Fibroblast of lung (primary cell): ENCODE data around the gene NPSR1. TPM values are rescaled to one million over a fixed set of nuclear protein-coding genes. Genes with fewer than 3 reads are reported as not detected.

ENCODE experiments used
- DNase-seq, 2 donors: peaks; one replicate each; pipeline versions ENCODE4 v3.0.0 to v3.0.0-alpha.2; 2010; ENCODE audit warnings: low read depth in 2 of 2
- H2AFZ ChIP-seq: 2 replicates; pipeline ENCODE4 v1.5.1; 2012; ENCODE audit warnings: low read length, control low read depth, inconsistent platforms
- H3K27ac ChIP-seq: 2 replicates; pipeline ENCODE4 v1.5.1; 2011; ENCODE audit warnings: low read length, control low read depth; ENCODE audit not compliant: insufficient read depth
- H3K27me3 ChIP-seq: 2 replicates; pipeline ENCODE4 v1.5.1; 2011; ENCODE audit warnings: mild to moderate bottlenecking, low read length; ENCODE audit not compliant: control insufficient read depth, insufficient read depth
- H3K36me3 ChIP-seq: 2 replicates; pipeline ENCODE4 v1.5.1; 2011; ENCODE audit warnings: low read length; ENCODE audit not compliant: control insufficient read depth, insufficient read depth
- H3K4me1 ChIP-seq: 2 replicates; pipeline ENCODE4 v1.5.1; 2011; ENCODE audit warnings: low read length; ENCODE audit not compliant: control insufficient read depth, insufficient read depth; ENCODE audit errors: extremely low read depth
- H3K4me2 ChIP-seq: 2 replicates; pipeline ENCODE4 v1.5.1; 2011; ENCODE audit warnings: low read length, control low read depth; ENCODE audit not compliant: insufficient read depth; ENCODE audit errors: extremely low read depth
- H3K4me3 ChIP-seq, 4 experiments: fragments of 200-600 bp in 1 of 4; sonication (generic) in 1 of 4; replicated peaks in 1 of 4; 2 replicates each; pipeline ENCODE4 v1.5.1; 2011 to 2016; ENCODE audit warnings: low read length in 4 of 4, low read depth in 3 of 4, mild to moderate bottlenecking in 3 of 4, control low read depth in 2 of 4, inconsistent platforms in 1 of 4, mixed read lengths in 1 of 4; ENCODE audit not compliant: insufficient read depth in 1 of 4; ENCODE audit errors: control extremely low read depth in 1 of 4
- H3K79me2 ChIP-seq: 2 replicates; pipeline ENCODE4 v1.5.1; 2012; ENCODE audit warnings: mild to moderate bottlenecking, low read length, inconsistent platforms; ENCODE audit not compliant: control insufficient read depth, insufficient read depth
- H3K9ac ChIP-seq: 2 replicates; pipeline ENCODE4 v1.5.1; 2011; ENCODE audit warnings: mild to moderate bottlenecking, low read length, control low read depth; ENCODE audit not compliant: insufficient read depth
- H3K9me3 ChIP-seq: 2 replicates; pipeline ENCODE4 v1.5.1; 2012; ENCODE audit warnings: low read depth, low read length; ENCODE audit not compliant: control insufficient read depth, insufficient read depth
- H4K20me1 ChIP-seq: 2 replicates; pipeline ENCODE4 v1.5.1; 2011; ENCODE audit warnings: low read length; ENCODE audit not compliant: control insufficient read depth, insufficient read depth; ENCODE audit errors: extremely low read depth
- CTCF ChIP-seq, 2 donors: IDR thresholded peaks in 1 of 2; conservative IDR thresholded peaks in 1 of 2; 1 replicate in 1 of 2; 2 replicates in 1 of 2; pipeline ENCODE4 v1.5.1; 2011 to 2012; ENCODE audit warnings: low read length in 2 of 2, control low read depth in 1 of 2, inconsistent platforms in 1 of 2, low read depth in 1 of 2, mild to moderate bottlenecking in 1 of 2
- EZH2 ChIP-seq: IDR thresholded peaks from 2 replicates; pipeline ENCODE4 v1.5.1; 2012; ENCODE audit warnings: low read length, control low read depth, mild to moderate bottlenecking; ENCODE audit errors: missing control alignments
- polyA plus RNA-seq, 2 donors: library from polyadenylated mRNA; depleted of rRNA in 1 of 2; stranded (reverse) in 1 of 2; unstranded in 1 of 2; fragments of >200 nt; gene quantifications; 2 replicates each; pipeline ENCODE4 v1.2.1, GENCODE V29; 2011 to 2012; ENCODE audit warnings: missing spikeins in 1 of 2
- total RNA-seq: library from RNA; depleted of rRNA; stranded (reverse); fragments of >200 nt; gene quantifications from 2 replicates; pipeline ENCODE4 v1.2.1, GENCODE V29; 2014

NPSR1 gene
- total and polyA plus RNA-seq, 2 donors (not counting 1 experiment from before 2014, with no cell fraction given), result not detected

DNA sequence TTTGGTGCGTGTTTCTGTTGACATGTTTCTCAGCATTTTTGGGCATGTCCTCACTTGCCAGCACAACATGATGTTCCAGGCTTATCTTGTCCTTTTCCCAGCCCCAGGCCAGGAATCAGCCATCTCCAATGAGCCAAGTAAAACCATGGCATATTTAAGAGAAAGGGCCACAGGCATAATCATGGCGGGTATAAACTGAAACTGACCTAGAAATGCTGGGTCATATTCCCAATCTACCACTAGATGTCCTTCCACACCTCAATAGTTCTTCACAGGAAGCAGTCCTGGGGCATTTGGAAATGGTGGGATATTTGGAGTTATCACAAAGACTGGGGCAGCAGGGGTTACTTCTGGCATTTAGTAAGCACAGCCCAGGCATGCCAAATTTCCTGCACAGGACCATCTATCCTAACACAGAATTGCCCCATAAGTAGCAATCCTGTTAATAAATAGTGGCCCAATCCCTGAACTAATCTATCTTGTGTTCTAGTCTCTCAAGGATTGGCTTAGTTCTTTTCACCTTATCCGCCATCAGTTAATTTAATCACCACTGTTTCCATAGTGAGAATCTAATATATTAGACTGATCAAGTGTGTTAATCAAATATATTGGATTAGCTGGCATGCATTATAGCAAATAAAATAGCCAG is 101.6 kb downstream of the NPSR1 start:
- Histone ChIP-seq H3K36me3 (no peaks in the 10 kb centered on the region), H3K9me3 (no peaks in the 10 kb centered on the region), H3K27ac (no peak overlapping the region), H3K4me1 (no peaks in the 10 kb centered on the region), H3K27me3 (no peaks in the 10 kb centered on the region), H2AFZ (no peak overlapping the region), H4K20me1 (no peaks in the 10 kb centered on the region), H3K4me2 (no peak overlapping the region), H3K4me3 (no peak overlapping the region), H3K9ac (no peak overlapping the region), H3K79me2 (no peaks in the 10 kb centered on the region)
- peak; percentile 44 to 54 for DNase-seq
- TF ChIP-seq CTCF (conservative IDR thresholded peaks at IDR 0.05 in 1 of 2, IDR thresholded peaks at IDR 0.05 in 1 of 2; ENCODE audit: low read depth in 1 of 2, low read length in 2 of 2) (peak; percentile 56 to 78), EZH2 (no peak)

GRCh38 chr7:34760271-34760670 is 102.3 kb downstream of the NPSR1 start:
- no peaks in the 10 kb centered on the region for H3K79me2 ChIP-seq
- H3K36me3 ChIP-seq, result no peaks in the 10 kb centered on the region
- H3K9ac ChIP-seq, result no peak overlapping the region
- no peaks in the 10 kb centered on the region for H3K4me1 ChIP-seq
- no peaks in the 10 kb centered on the region for H3K27me3 ChIP-seq
- TF ChIP-seq CTCF (conservative IDR thresholded peaks at IDR 0.05 in 1 of 2, IDR thresholded peaks at IDR 0.05 in 1 of 2; ENCODE audit: low read depth in 1 of 2, low read length in 2 of 2) (no peak), EZH2 (no peak)
- no peak overlapping the region for H2AFZ ChIP-seq
- H3K4me2 ChIP-seq, result no peak overlapping the region
- H4K20me1 ChIP-seq, result no peaks in the 10 kb centered on the region
- H3K4me3 ChIP-seq, result no peak overlapping the region
- H3K9me3 ChIP-seq, result no peaks in the 10 kb centered on the region
- H3K27ac ChIP-seq, result no peak overlapping the region
- DNase-seq, result no peak

- Histone ChIP-seq H3K27ac (no peak overlapping the region), H4K20me1 (no peaks in the 10 kb centered on the region), H3K4me2 (no peak overlapping the region), H3K4me3 (no peak overlapping the region), H2AFZ (no peak overlapping the region), H3K9me3 (no peaks in the 10 kb centered on the region), H3K9ac (no peak overlapping the region), H3K27me3 (no peaks in the 10 kb centered on the region), H3K36me3 (no peaks in the 10 kb centered on the region), H3K4me1 (no peaks in the 10 kb centered on the region), H3K79me2 (no peaks in the 10 kb centered on the region)
- peak in 1 of 2 donors; percentile 13 for DNase-seq
- TF ChIP-seq CTCF (conservative IDR thresholded peaks at IDR 0.05 in 1 of 2, IDR thresholded peaks at IDR 0.05 in 1 of 2; ENCODE audit: low read depth in 1 of 2, low read length in 2 of 2), result no peak
- TF ChIP-seq EZH2, result no peak
Measured at GRCh38 chr7:34761206-34761605, 103.2 kb downstream of the NPSR1 start.
